Stimulated activated CD4-positive, alpha-beta T cell treated with anti-CD3 and anti-CD28 coated beads, Interleukin-1b, Interleukin-23, amount 100 ng/mL, for 24 hours (primary cell): ENCODE results near the gene PRMT3.
"Not testable (repeated sequence)": the region's sequence is repeated elsewhere in the genome, so short reads cannot be mapped to it uniquely, and the experiment has no call there.

ENCODE experiments used
- DNase-seq, 4 experiments: peaks; one replicate each; pipeline ENCODE4 v3.0.0-alpha.2; 2020; ENCODE audit warnings: low read depth in 4 of 4, low spot score in 1 of 4

PRMT3 gene

GRCh38 chr11:20373568-20374209, 13.8 kb upstream of the PRMT3 start:
- DNase-seq, result no peak

DNA sequence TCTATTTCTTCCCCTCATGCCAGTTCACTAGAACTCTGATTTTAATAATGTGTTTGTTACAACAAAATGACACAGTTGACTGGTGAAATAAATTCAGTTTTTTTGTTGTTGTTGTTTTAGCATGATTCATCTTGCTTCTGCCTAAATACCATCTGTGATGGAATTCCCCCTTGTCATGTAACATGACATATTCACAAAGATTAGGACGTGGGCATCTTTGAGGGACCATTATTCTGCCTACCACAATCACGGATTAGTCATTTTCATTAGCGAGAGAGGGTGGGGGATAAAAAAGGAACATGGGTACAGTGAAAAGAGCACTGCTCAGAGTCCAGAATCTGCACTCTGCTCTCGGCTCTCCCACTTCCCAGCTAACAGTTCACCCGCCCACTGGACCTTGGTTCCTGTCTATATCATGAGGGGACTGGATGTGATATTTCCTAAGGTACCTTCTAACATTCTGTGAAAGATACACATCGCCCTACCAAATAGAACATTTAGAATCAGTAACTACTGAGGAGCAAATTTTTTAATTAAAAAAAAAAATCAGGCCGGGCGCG, 12.7 kb upstream of the PRMT3 start:
- DNase-seq, result no peak

DNA sequence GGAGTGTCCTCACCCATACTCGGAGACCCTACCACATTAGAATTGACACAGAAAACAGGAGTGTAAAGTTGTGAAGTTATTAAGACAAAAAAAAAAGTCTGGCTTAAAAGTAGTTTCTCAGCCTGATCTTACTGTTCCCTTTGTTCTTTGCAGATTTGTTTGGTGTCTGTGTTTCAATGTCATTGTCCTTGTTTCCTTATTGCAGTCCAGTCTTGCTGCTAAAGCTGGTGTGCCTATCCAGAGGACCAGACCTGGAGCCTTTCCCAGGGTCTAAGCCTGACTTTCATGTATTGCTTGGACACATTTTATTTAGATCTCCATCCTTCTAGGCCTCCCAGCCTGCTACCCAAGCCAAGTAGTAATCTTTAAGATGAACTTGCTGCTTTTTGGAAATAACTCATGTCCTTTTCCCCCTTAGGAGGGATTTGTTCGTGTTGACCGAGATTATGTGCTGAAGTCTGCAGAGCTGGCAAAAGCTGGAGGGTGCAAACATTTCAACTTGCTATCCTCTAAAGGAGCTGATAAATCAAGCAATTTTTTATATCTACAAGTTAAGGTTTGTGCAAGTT, 11.3 kb upstream of the PRMT3 start:
- DNase-seq, result no peak

DNA sequence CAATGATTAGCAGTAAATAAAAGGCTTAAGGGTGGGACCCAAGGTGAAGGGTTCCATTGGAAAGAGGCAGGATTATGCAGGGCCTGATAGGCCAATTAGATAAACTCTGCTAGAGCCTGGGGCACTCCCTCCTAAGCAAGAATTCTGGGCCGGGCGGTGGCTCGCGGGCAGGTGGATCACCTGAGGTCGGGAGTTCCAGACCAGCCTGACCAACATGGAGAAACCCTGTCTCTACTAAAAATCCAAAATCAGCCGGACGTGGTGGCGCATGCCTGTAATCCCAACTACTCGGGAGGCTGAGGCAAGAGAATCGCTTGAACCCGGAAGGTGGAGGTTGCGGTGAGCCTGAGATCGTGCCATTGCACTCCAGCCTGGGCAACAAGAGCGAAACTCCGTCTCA, 1.5 kb upstream of the PRMT3 start:
- DNase-seq, result not testable (repeated sequence)

DNA sequence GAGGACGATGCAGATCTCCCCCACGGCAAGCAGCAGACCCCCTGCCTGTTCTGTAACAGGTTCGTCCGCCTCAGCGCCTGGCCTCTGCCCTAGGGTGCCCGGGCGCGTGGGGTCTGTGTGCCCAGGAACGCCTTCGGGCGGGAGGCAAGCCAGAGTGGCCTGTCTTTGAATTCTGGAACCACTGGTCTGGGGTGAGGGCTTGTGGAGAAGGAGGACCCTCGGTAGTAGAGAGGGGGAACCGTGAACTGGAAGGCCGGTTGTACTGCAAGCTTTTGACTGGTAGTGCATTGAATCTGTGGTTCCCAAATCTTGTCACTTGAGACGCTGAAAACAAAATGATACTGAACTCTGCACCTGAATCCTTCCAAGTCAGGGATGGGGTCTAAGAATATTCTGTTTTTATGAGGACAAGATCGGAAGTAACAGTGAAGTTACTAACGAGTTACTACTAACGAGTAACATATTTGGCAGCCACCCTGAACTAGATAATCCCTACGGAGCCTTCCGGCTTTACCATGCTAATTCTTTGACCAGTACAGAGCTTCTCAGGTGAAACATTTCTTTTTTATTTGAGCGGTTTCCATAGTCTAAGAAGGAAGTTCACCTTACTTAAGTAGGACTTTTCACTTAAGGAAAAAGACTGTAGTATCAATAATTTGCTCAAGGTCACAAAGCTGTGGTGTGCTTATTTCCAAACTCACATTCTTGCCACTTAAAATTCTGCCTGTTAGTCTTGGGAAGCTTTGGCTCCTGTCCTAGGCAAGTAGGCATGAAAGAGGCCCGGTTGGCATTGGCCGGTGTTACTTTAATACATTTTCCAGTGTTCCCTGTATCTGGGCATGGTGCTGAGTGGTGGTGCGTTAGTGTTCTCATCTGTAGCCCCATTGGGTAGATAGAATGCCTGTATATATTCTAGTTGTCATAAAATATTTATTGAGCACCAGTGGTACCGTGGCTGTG, 860 bp downstream of the PRMT3 start:
- no peak for DNase-seq

DNA sequence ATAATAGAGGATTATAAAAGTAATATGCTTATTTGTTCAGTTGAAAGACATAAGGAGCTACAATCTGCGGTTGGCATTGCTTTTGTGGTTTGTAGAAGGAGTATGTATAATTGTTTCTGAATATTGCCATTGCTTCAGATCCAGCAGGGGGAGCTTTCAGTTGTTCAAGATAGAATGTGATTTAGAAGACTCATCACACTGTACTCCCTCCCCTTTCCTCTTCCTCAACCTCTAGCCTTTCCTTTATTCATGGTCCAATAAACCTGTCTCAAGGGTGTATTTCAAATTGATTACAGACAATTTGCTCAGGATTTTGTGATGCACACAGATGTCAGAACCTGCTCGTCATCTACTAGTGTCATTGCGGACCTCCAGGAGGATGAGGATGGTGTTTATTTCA, 9.8 kb downstream of the PRMT3 start:
- no peak for DNase-seq

- no peak for DNase-seq
Measured at GRCh38 chr11:20399498-20399897, 12.0 kb downstream of the PRMT3 start.

DNA sequence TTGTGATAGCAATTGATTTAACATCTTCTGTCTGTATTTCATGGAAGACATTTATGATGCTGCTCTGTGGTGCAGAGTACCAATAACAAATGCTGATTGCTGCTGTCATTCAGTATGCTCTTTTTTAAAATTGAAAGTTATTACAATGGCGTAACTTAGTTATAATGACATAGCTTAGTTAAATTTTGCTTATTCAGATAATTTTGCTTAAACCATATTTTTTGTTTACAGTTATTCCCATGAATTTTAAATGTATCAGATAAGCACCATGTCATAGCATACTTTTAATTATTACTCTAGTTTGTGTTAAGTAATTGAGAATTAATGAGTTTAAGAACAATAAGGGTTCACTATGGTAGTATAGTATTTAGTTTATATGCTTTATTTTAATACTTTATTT, 15.5 kb downstream of the PRMT3 start:
- no peak for DNase-seq

GRCh38 chr11:20406484-20406883, 19.0 kb downstream of the PRMT3 start:
- DNase-seq, result no peak

- DNase-seq, result no peak
Measured at GRCh38 chr11:20407344-20407743, 19.8 kb downstream of the PRMT3 start.

DNA sequence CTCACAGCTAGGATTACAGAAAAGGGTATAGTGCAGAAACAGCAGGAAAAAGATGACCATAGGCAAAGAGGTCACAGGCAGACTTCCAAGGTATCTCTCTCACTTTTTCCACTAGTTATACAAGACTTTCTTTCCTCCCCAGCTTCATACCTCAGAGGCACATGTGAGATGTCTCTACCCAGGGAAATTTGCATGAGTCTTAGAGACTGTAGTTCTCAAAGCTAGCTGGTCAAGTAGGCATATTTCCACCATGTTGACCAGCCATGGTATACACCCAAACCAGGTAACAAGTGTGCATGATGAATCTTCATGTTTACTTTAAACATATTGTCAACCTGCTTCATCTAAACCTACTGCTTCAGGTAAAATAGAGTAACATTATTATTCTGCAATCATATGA, 27.9 kb downstream of the PRMT3 start:
- DNase-seq, result no peak

DNA sequence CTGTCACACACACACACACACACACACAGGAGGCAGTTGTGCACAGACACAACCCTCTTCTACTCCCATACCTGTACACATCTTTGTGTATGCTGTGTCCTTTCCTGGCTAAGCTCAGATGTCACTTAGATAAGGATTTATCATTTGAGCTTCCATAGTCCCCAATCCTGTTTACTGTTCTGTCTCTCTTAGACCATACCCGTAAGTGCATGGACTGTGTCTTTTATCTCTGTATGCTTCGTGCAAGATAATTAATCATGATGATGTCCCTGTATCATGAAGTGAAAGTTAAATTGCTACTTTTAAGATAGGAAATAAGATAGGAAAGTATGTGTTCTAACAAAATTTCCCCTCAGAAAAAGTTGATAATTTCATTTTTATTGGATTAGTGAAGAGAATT, 30.3 kb downstream of the PRMT3 start:
- DNase-seq, result no peak

DNA sequence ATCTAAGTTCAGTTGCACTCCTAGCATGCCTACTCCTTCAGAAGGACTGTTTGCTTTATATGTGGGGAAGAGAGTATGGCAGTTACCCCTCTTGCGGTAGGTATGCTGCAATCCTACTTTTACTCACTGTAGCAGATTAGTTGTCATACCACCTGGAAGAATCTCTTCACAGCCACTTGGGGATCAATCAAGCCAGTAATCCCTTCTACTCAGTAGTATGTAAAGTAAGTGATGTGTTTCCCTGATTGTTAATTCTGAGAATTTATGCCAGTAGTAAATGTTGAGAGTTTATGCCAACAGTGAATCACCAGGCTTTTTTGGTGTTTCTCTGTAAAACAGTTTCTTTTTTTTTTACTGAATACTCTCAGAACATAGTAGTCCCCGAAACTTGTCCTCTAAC, 34.4 kb downstream of the PRMT3 start:
- DNase-seq, result no peak

GRCh38 chr11:20429216-20429615, 41.7 kb downstream of the PRMT3 start:
- DNase-seq, result no peak

GRCh38 chr11:20438637-20439036, 51.1 kb downstream of the PRMT3 start:
- no peak for DNase-seq

DNA sequence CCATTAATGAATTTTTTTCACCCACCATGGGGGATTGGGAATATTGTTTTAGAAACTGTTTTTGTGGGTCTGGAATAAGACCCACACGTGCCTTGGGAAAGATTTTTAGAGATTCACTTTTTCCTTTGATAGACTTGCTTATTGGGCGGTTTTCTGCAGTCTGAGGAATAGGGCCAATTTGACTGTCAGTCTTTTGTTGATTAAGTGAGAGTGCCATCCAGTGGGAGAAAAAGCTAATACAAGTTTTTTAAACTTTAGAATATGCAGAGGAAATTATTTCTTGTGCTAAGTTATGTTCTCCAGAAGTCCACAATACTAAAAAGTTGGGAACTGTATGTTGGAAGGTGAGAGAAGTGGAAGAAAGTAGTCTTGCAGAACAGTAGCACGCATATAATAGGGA, 56.1 kb downstream of the PRMT3 start:
- no peak for DNase-seq

- no peak for DNase-seq
Measured at GRCh38 chr11:20444535-20444934, 57.0 kb downstream of the PRMT3 start.

DNA sequence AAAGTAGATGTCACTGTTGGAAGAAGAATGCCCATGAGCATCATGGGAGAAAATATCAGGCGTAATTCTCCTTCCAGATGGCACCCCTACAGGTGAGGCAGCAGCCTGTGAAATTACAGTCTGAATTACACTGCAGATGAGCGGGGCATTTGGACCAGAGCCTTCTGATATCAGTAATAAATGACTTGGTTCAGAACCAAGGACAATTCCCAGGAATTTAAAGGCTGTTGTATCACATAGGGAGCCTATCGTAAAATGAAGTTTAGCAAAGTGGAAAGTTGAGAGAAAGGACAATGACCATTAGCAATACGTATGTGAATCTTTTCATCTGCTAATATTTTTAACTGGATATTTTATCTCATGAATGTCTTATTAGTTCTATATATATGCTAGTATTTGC, 61.3 kb downstream of the PRMT3 start:
- no peak for DNase-seq

DNA sequence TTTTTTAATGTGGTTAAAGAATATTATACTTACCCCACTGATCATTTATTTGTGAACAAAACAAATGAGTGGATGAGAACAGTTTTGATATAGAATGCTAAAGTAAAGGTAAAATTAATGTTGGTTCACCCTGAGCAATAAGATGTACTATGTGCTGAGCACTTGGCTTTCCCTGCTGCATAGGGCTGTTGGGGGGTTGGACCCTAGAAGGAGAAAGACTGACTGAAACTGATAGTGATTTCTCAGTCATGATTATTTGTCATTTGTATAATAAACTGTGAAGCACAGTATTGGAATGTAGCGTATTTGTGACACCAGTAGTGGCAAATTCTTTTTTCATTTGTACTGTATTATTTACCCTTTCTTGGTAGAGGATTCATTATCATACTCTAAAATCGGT, 63.3 kb downstream of the PRMT3 start:
- no peak for DNase-seq

DNA sequence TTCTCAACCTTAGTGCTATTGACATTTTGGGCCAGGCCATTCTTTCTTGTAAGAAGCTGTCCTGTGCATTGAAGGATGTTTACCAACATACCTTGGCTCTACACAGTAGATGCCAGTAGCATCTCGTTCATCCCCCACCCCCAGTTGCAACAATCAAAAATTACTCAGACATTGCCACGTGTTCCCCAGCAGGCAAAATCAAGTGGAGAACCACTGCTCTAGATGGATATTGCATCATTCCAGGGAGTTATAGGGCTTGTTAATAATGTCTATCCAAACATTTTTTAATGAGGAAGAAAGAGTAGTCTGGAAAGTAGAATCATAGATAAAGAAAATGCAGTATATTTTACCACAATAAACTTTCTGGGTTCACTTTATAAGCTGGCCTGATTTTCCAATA, 64.1 kb downstream of the PRMT3 start:
- no peak for DNase-seq

GRCh38 chr11:20452585-20452984, 65.1 kb downstream of the PRMT3 start:
- no peak for DNase-seq
